ENCODE results near the gene THSD4. TPM values are rescaled to one million over a fixed set of nuclear protein-coding genes. Genes with fewer than 3 reads are reported as not detected.

Gene THSD4
- total and polyA plus RNA-seq, 2 of the 4 experiments (the other 2 are of a cell fraction) = 25.5 to 31.1 TPM

DNA sequence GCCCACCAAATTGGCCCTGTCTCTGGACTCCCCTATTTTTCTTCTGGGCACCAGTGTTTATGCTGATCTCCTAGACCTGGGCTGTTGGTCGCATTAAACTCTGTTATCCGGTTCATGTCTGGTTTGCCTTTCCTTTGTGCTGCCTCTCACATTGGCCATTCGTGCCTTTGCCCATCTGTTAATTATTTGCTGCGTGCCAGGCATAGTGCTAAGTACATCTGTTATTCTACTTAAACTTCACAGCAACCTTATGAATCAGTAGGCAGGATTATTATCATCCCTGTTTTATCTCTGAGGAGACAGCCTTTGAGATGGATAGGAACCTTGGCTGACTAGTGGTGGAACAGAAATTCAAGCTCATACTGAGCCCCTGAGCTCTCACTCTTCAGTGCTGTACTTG, 76.0 kb downstream of the THSD4 start:
- no peak for ATAC-seq (ENCODE audit: low read depth)
- Histone ChIP-seq H3K56ac (ENCODE audit: extremely low read depth, insufficient read depth, low read length) (no peak overlapping the region), H3K18ac (ENCODE audit: low read depth, low read length) (no peak overlapping the region), H3K23ac (ENCODE audit: low read depth, low read length) (no peak overlapping the region), H3K14ac (replicated peaks; ENCODE audit: low read depth, low read length) (no peak overlapping the region), H2BK15ac (ENCODE audit: low read depth, low read length) (no peak overlapping the region), H3K4me2 (ENCODE audit: low read depth, low read length) (no peak overlapping the region), H3K79me1 (ENCODE audit: low read depth in 1 of 2, low read length in 2 of 2) (peaks cover 14 to 23% of the 10 kb centered on the region in 2 experiments; a peak in 3 of 4 replicates), H3K36me3 (ENCODE audit: control insufficient read depth, insufficient read depth, low read length) (peaks cover 22% of the 10 kb centered on the region), H4K20me1 (ENCODE audit: insufficient read depth, low read length) (no peaks in the 10 kb centered on the region), H2BK120ac (ENCODE audit: low read depth, low read length) (no peak overlapping the region), H3K4ac (ENCODE audit: low read depth, low read length) (no peak overlapping the region), H2AK9ac (replicated peaks; ENCODE audit: low read depth, low read length, poor library complexity) (no peak overlapping the region), H3K27me3 (ENCODE audit: control insufficient read depth, insufficient read depth, low read length) (no peaks in the 10 kb centered on the region), H4K5ac (ENCODE audit: low read depth, low read length) (no peak overlapping the region), H3K9me1 (ENCODE audit: insufficient read depth, low read length) (no peaks in the 10 kb centered on the region; the same call in 1 of the 2 replicates), H3K9ac (ENCODE audit: low read depth, low read length) (no peak overlapping the region), H3K9me3 (ENCODE audit: control insufficient read depth, insufficient read depth, low read length) (no peaks in the 10 kb centered on the region), H3K27ac (ENCODE audit: insufficient read depth, low read length) (no peak overlapping the region), H2AK5ac (ENCODE audit: low read depth, low read length) (no peak overlapping the region), H4K8ac (ENCODE audit: low read depth in 2 of 2, low read length in 2 of 2) (no peak overlapping the region), H2AFZ (replicated peaks; ENCODE audit: low read length, poor library complexity) (no peak overlapping the region), H3K4me1 (ENCODE audit: control insufficient read depth, insufficient read depth, low read length) (0 out of 2 replicates have a peak, but pooled peaks cover 4% of the 10 kb centered on the region), H4K91ac (ENCODE audit: insufficient read depth, low read depth, low read length) (no peak overlapping the region), H2BK5ac (ENCODE audit: low read depth, low read length, poor library complexity, severe bottlenecking) (no peak overlapping the region), H3K4me3 (ENCODE audit: insufficient read depth, low read depth, low read length) (no peak overlapping the region), H2BK20ac (ENCODE audit: low read depth, low read length) (no peak overlapping the region)
- CTCF ChIA-PET = no interaction called here
- POLR2A ChIA-PET (ENCODE audit: unreplicated experiment) = no interaction called here
- TF ChIP-seq NFE2L2 (IDR thresholded peaks at IDR 0.05; ENCODE audit: low read depth, low read length) = no peak
- no peak for TF ChIP-seq MAFK (IDR thresholded peaks at IDR 0.05; ENCODE audit: low read depth, low read length)
- TF ChIP-seq RFX5 (IDR thresholded peaks at IDR 0.05; ENCODE audit: low read depth, low read length) = no peak
- TF ChIP-seq CHD1 (IDR thresholded peaks at IDR 0.05; ENCODE audit: low read depth, low read length) = no peak
- no peak for TF ChIP-seq CTCF (conservative IDR thresholded peaks at IDR 0.05; ENCODE audit: low read depth, low read length)
- no peak for TF ChIP-seq CEBPB (IDR thresholded peaks at IDR 0.05; ENCODE audit: low read depth, low read length)
- TF ChIP-seq USF2 (IDR thresholded peaks at IDR 0.05; ENCODE audit: low read depth, low read length) = no peak
- no peak for TF ChIP-seq RAD21 (IDR thresholded peaks at IDR 0.05; ENCODE audit: low read length)
- no peak for TF ChIP-seq BHLHE40 (IDR thresholded peaks at IDR 0.05; ENCODE audit: low read depth, low read length)
- no peak for TF ChIP-seq MAZ (IDR thresholded peaks at IDR 0.05; ENCODE audit: borderline replicate concordance, low read depth, low read length)
- TF ChIP-seq ELK1 (IDR thresholded peaks at IDR 0.05; ENCODE audit: borderline replicate concordance, low read depth, low read length) = no peak
- no peak for TF ChIP-seq POLR2A (IDR thresholded peaks at IDR 0.05; ENCODE audit: low read depth, low read length)
- TF ChIP-seq SMC3 (IDR thresholded peaks at IDR 0.05; ENCODE audit: low read depth, low read length) = no peak
- TF ChIP-seq RCOR1 (IDR thresholded peaks at IDR 0.05; ENCODE audit: insufficient replicate concordance, low read length) = no peak
- no peak for TF ChIP-seq MXI1 (IDR thresholded peaks at IDR 0.05; ENCODE audit: borderline replicate concordance, low read depth, low read length)
- no peak for TF ChIP-seq FOS (IDR thresholded peaks at IDR 0.05; ENCODE audit: low read depth, low read length)
- no peak for DNase-seq
- 100% methylated on average over 2 of the region's 4 CpGs; no CpG with 5 or more reads in 1 of the 2 experiments for WGBS, 2 experiments (ENCODE audit: extremely low coverage in 2 of 2, insufficient read length in 1 of 2)
- no TSS peak for BruUV-seq (replicated peaks)
- in situ Hi-C loops (cut with MboI; ENCODE audit: low sequenced_read_pairs) (no loop called here), dilution Hi-C loops (cut with HindIII; ENCODE audit: low sequenced_read_pairs, unreplicated experiment) (no loop called here), intact Hi-C loops (cut with micrococcal nuclease) (no loop called here)

All from IMR-90 (cell line).